Neutrophil (primary cell): ENCODE measurements around the gene FAAP20.

Source experiments
- H3K27ac ChIP-seq: fragments of 200-600 bp; sonication (generic); 2 replicates; pipeline ENCODE4 v1.5.1; 2016; ENCODE audit warnings: mild to moderate bottlenecking, moderate library complexity
- H3K27me3 ChIP-seq: fragments of 200-600 bp; sonication (generic); 2 replicates; pipeline ENCODE4 v1.6.0; 2016; ENCODE audit warnings: mild to moderate bottlenecking
- H3K36me3 ChIP-seq: fragments of 200-600 bp; sonication (generic); 2 replicates; pipeline ENCODE4 v1.5.1; 2017
- H3K4me1 ChIP-seq, 2 experiments: fragments of 200-600 bp in 1 of 2; sonication (generic) in 1 of 2; 1 replicate in 1 of 2; 2 replicates in 1 of 2; pipeline versions ENCODE4 v1.5.1 to v1.6.1; 2013 to 2016; ENCODE audit warnings: low read depth in 1 of 2, low read length in 1 of 2, mild to moderate bottlenecking in 1 of 2, moderate library complexity in 1 of 2; ENCODE audit not compliant: control insufficient read depth in 1 of 2, insufficient read depth in 1 of 2
- H3K4me3 ChIP-seq, 2 experiments: fragments of 200-600 bp in 1 of 2; sonication (generic) in 1 of 2; 1 replicate in 1 of 2; 2 replicates in 1 of 2; pipeline ENCODE4 v1.5.1; 2013 to 2016; ENCODE audit warnings: low read depth in 1 of 2, low read length in 1 of 2, mild to moderate bottlenecking in 1 of 2, moderate library complexity in 1 of 2
- H3K9me3 ChIP-seq: fragments of 200-600 bp; sonication (generic); 2 replicates; pipeline ENCODE4 v1.5.1; 2016
- CTCF ChIP-seq: fragments of 200-600 bp; sonication (generic); IDR thresholded peaks from 2 replicates; pipeline ENCODE4 v1.5.1; 2016; ENCODE audit warnings: antibody characterized with exemption

FAAP20 gene

GRCh38 chr1:2172551-2173146 lies 21.9 kb downstream of the FAAP20 start:
- Histone ChIP-seq H3K4me1 (peaks cover 14 to 22% of the 10 kb centered on the region in 2 experiments), H3K4me3 (no peak overlapping the region), H3K27me3 (no peaks in the 10 kb centered on the region), H3K36me3 (peaks cover 19% of the 10 kb centered on the region), H3K9me3 (no peaks in the 10 kb centered on the region), H3K27ac (no peak overlapping the region)
- TF ChIP-seq CTCF, result no peak

GRCh38 chr1:2172012-2172411 lies 22.6 kb downstream of the FAAP20 start:
- H3K36me3 ChIP-seq, result peaks cover 14% of the 10 kb centered on the region
- no peak for TF ChIP-seq CTCF
- no peaks in the 10 kb centered on the region for H3K9me3 ChIP-seq
- no peaks in the 10 kb centered on the region for H3K27me3 ChIP-seq
- no peak overlapping the region for H3K27ac ChIP-seq
- H3K4me1 ChIP-seq, result peaks cover 14 to 22% of the 10 kb centered on the region in 2 experiments
- H3K4me3 ChIP-seq, result no peak overlapping the region

- no peaks in the 10 kb centered on the region for H3K27me3 ChIP-seq
- no peak for TF ChIP-seq CTCF
- H3K27ac ChIP-seq, result no peak overlapping the region
These were observed 24.4 kb downstream of the FAAP20 start for GRCh38 chr1:2170211-2170610.

GRCh38 chr1:2169200-2169836 lies 25.3 kb downstream of the FAAP20 start:
- Histone ChIP-seq H3K4me1 (peaks cover 8 to 14% of the 10 kb centered on the region in 2 experiments), H3K9me3 (no peaks in the 10 kb centered on the region), H3K27ac (no peak overlapping the region), H3K36me3 (peaks cover 11% of the 10 kb centered on the region), H3K27me3 (no peaks in the 10 kb centered on the region), H3K4me3 (no peak overlapping the region)
- TF ChIP-seq CTCF, result no peak

More at GRCh38 chr1:2170211-2170610, 24.4 kb downstream of the FAAP20 start:
- peaks cover 11% of the 10 kb centered on the region for H3K36me3 ChIP-seq
- no peaks in the 10 kb centered on the region for H3K9me3 ChIP-seq
- peaks cover 14 to 22% of the 10 kb centered on the region in 2 experiments for H3K4me1 ChIP-seq
- H3K4me3 ChIP-seq, result no peak overlapping the region

- Histone ChIP-seq H3K36me3 (peaks cover 11% of the 10 kb centered on the region), H3K4me1 (peaks cover 0 to 6% of the 10 kb centered on the region in 2 experiments), H3K9me3 (no peaks in the 10 kb centered on the region), H3K4me3 (no peak overlapping the region), H3K27ac (no peak overlapping the region), H3K27me3 (no peaks in the 10 kb centered on the region)
- no peak for TF ChIP-seq CTCF
These were observed 26.0 kb downstream of the FAAP20 start for GRCh38 chr1:2168535-2168934.
